GM18507 (cell line): ENCODE measurements around the gene NOS3.
A peak's percentile ranks its signal among the peaks of the same experiment; 100 is the strongest.

Source experiments
- DNase-seq: peaks from one replicate; pipeline ENCODE4 v3.0.0; 2011; ENCODE audit warnings: low read depth; ENCODE audit not compliant: insufficient read length; ENCODE audit errors: extremely low spot score
- FAIRE-seq: peaks from 2 replicates; lab custom pipeline; 2011; peaks lifted over from hg19 to GRCh38; lab: Jason Lieb, UNC

The NOS3 gene

GRCh38 chr7:151043959-151044358 lies 53.1 kb downstream of the NOS3 start:
- DNase-seq, result no peak
- no peak for FAIRE-seq

GRCh38 chr7:151045262-151045661 lies 54.4 kb downstream of the NOS3 start:
- DNase-seq (no peak), FAIRE-seq (no peak)

DNA sequence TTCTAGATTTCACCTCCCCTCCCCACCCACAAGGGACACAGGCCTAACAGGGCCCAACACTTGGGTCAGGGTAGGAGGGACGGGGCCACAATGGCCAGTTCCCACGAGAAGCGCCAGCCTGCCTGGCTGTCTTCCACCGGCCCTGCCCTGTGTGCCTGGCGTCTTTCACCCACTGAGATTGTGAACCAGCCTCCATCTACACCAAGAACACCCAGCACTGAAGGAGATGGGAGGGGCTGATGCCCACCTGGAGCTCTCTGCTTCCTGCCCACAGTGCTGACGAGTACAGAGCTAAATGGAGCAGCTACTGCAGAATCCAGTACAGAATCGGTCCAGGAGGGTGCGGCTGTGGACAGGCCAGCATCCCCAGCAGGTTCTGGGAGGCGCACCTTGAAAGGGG lies 55.1 kb downstream of the NOS3 start:
- FAIRE-seq (no peak), DNase-seq (no peak)

GRCh38 chr7:151046603-151047573 lies 56.1 kb downstream of the NOS3 start:
- FAIRE-seq, result no peak
- DNase-seq, result no peak

DNA sequence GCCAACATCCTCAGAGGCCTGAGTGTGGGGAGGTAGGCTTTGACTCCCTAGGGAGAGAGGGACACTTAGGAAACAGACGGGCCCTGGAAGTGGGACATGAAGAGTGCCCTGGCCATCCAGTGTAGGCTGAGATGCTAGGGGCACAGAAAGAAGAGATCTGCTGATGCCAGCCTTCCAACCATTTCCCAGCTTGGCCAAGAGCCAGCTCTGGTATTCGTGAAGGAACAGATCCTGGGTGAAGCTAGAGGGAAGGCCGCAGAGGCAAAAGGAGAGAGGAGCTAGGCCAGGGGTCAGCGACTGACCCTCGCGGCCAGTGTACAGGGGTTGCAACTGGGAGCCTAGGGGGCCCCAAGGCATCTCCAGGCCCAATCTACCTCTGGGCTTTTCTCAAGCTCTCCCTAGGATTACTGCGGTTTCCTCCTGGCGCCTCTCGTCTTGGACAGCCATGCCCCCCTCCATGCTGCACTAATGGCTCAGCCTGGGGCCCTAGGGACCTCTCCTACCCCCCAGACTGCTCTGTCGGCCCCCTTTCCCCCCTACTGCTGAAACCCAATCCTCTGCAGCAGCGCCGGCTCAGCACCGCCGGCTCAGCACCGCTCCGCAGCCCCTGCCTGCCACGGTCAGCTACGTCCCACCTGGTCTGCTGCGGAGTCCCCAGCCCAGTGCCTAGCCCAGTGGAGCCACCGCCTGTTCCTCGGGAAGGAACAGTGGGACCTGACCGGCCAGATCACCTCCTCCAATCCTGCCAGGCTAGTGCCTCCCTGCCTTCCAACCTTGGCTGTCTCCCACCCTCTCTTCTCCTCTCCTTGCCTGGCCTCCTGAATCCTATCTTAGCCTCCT lies 57.4 kb downstream of the NOS3 start, which contains the start of gene ASIC3:
TSS of gene ASIC3 (plus strand) at position 556 of the 840 bp plus-strand sequence. CDS start 355 bp downstream, outside the sequence.
- DNase-seq (no peak), FAIRE-seq (no peak)

- FAIRE-seq (no peak), DNase-seq (no peak)
Observed at GRCh38 chr7:151048911-151049463, 58.2 kb downstream of the NOS3 start.

DNA sequence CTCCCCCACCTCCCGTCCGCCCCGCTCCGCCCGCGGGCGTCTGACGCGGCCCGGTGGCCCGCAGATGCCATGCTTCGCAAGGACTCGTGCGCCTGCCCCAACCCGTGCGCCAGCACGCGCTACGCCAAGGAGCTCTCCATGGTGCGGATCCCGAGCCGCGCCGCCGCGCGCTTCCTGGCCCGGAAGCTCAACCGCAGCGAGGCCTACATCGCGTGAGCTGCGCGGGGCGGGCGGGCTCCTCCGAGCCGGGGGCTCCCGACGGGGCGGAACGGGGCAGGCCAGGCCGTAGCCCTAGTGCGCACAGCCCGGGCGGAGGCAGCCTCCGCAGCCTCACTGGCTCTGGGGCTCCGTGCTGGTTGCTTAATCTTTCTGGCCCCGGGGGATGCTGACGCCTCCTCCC lies 60.3 kb downstream of the NOS3 start:
- DNase-seq (no peak), FAIRE-seq (no peak)

DNA sequence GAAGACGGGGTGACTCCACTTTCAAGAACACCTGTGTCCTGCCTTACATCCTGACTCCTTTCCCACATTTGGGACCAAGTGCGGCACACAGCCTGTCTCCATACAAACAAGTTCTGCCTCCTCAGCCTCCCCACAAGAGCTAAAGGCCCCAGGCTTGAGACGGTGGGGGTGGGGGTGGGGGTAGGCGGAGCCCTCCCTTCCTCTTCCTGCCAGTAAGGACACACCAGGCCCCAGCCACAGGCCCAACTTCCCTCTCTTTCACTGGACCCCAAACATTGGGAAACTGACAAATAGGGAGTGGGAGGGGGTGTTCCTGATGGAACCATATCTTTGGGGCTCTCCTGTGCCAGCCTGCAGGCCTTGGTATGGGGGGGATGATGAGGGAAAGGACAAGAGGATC lies 62.3 kb downstream of the NOS3 start:
- DNase-seq (no peak), FAIRE-seq (no peak)

GRCh38 chr7:151053751-151054150 lies 62.9 kb downstream of the NOS3 start:
- no peak for FAIRE-seq
- no peak for DNase-seq

DNA sequence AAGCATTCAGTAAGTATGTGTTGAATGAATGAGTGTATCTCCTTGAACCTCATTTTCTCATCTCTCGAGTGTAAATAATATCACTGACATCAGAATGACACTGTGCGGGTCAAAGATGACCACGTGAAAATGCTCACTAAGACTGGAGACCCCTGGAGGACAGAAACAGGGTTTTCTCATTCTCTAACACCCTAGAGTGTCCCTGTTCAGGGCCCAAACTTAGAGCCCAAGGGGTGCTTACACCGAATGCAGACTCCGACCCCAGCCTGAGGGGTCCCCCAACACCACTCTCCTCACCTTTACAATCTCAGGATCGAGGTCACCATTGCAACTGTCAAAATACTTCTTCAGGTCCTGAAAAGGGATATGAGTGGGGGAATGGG lies 65.5 kb downstream of the NOS3 start:
- FAIRE-seq (no peak), DNase-seq (no peak)

DNA sequence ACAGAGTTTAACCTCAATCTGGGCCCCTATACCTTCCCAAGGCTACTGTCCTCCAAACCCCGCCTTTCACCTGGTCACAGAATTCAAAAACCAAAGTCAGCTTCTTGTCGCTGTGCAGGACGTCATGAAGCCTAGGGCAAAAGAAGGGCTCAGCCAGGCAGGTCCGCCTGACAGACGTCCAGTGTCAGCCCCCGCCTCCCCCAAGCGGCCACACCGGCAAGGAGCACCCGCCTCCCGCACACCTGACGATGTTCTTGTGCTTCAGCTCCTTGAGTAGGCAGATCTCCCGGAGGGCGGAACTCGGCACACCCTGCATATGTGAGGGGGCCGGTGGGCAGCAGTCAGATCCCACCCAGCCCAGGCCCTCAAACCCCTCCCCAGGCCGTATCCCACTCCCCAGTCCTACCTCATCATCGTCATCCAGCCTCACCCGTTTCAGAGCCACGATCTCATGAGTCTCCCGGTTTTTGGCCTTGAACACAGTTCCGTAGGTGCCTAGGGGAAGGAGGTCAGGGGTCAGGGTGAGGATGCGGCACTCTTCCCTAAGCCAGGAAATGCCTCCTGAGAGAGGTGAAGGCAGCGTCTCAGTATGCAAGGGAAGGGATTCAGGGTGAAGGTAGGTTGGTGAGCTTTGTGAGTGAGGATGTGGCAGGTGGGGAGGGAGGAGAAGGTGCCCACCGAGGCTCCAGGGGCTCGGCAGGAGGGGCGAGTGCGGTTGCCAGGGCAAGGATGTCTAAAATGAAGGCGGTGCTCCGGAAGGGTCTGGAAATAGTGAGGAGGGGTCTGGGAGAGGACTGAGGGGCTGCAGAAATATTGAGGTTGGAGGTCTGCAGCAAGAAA lies 66.1 kb downstream of the NOS3 start:
- DNase-seq, result no peak
- no peak for FAIRE-seq

DNA sequence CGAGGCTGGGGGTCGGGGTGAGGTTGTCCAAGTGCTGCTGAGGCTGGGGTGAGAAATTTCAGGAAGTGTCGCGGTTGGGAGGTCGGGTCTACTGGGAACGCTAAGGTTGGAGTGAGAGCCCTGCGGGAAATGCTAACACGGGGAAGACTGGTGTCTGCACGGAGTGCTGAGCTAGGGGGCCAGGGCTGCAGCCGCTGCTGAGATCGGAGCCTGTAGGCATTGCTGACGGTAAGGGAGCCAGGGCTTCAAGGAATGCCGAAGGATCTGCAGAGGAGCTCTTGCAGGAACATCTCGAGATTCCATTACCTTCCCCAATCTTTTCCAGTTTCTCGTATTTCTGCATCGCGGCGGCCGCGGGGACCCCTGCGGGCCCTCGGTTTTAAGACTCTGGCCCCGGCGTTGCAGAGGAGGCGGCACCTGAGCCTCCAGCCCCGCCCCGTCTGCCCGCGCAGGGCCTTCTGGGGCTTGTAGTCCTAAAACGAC lies 66.7 kb downstream of the NOS3 start, which contains the start of gene CDK5:
TSS of gene CDK5 (minus strand) at position 392 of the 483 bp plus-strand sequence. CDS start at position 343, 49 bp downstream.
- DNase-seq, result no peak
- no peak for FAIRE-seq

GRCh38 chr7:151057989-151058780 lies 67.4 kb downstream of the NOS3 start:
- DNase-seq (peak; percentile 99), FAIRE-seq (peak; percentile 96)

- DNase-seq, result no peak
- FAIRE-seq, result no peak
Observed at GRCh38 chr7:151058781-151059366, 68.1 kb downstream of the NOS3 start.

DNA sequence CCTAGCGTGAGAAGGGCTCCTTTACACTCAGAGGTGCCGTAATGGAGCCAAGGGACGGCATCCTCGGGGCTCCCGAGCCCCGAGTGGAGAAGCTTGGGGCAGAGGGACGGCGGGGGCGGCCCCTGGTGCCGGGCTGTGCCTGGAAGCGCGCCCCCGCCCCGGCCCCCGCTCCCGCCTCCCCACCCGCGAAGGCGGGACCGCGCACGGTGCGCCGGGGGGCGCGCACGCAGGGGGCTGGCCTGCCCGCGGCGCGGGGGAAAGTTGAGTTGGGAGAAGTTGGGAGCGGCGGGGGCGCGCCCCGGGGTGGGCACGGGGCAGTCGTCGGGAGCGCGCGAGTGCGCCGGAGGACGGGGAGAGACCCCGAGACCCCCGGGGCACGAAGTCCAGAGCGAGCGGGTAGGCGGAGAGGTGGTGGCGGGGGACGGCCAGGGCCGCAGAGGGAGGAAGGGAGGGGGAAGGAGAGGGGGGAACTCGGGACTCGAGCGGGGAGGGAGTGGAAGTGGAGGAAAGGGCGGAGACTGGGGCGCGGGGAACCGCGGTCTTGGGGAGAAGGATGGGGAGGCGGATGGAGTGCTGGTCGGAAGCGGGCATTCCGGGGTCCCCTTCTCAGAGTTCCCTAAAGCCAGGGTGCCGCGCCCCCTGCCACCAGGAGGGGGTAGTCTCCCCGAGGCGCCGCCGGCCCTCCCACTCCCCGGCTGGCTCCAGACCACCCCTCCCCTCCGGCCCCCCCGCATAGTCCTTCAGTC lies 68.7 kb downstream of the NOS3 start, which contains the start of gene SLC4A2:
TSS of gene SLC4A2 (plus strand) at position 223 of the 746 bp plus-strand sequence. CDS start 2,399 bp downstream, outside the sequence.
- peak; percentile 82 for DNase-seq
- no peak for FAIRE-seq

DNA sequence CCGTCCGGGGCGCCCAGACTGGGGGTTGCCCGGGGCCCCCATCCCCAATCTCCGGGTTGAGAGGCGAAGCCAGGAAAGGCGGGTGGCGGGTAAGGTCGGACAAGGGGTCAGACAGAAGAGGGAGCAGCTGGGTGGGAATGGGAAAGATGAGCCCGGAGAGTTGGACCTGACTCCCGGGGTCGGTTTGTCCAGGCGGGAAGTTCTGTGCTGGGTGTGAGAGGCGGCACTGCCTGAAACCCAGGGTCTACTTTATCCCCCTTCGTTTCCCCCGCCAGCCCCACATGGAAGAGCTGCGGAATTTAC lies 69.2 kb downstream of the NOS3 start:
- FAIRE-seq (no peak), DNase-seq (no peak)
